ENCODE results near the gene BORCS6. TPM values are rescaled to one million over a fixed set of nuclear protein-coding genes. Genes with fewer than 3 reads are reported as not detected.
A peak's percentile ranks its signal among the peaks of the same experiment; 100 is the strongest.

The BORCS6 gene
- total and polyA plus RNA-seq, 9 of the 15 experiments (the other 6 are each of a cell fraction or from before 2014, with no cell fraction given), result 0.01 to 7.4 (median 2.3) TPM

- in situ Hi-C loops (cut with MboI) (no loop called here), intact Hi-C loops (cut with micrococcal nuclease) (loop anchor here (10.0 kb wide), 1 partner anchor 158 kb away; the partner anchor contains the start of gene RPL26)
- POLR2A ChIA-PET, result interaction anchor here (0.5 to 1.7 kb wide), 7 partner anchors 8 to 40 kb away, joined by 3 to 7 read pairs (median 4); partner anchors contain the start of genes CTC1 and PFAS
- no TSS peak for BruUV-seq (replicated peaks)
- no peak for TF ChIP-seq CBX2 (IDR thresholded peaks at IDR 0.05; ENCODE audit: insufficient read depth, low read length, poor library complexity, severe bottlenecking)
- TF ChIP-seq MITF (IDR thresholded peaks at IDR 0.05), result no peak
- no peak for TF ChIP-seq TBP (optimal IDR thresholded peaks at IDR 0.05; ENCODE audit: low read depth, low read length)
- no peak for TF ChIP-seq RBM39 (optimal IDR thresholded peaks at IDR 0.05; ENCODE audit: low read depth, low read length)
- 0 out of 2 replicates have a peak, but pooled peaks have one; percentile 6 for TF ChIP-seq HNRNPUL1 (IDR thresholded peaks at IDR 0.05; ENCODE audit: low read length)
- H2AFZ ChIP-seq (ENCODE audit: low read depth, low read length), result no peak overlapping the region
- H3K27ac ChIP-seq (ENCODE audit: extremely low read depth, low read depth, low read length), result peak overlapping the region; percentile 34; the same call in 1 of the 3 replicates
- H3K27me3 ChIP-seq (ENCODE audit: control insufficient read depth in 2 of 2, insufficient read depth in 2 of 2, low read length in 2 of 2), result no peaks in the 10 kb centered on the region
- no peaks in the 10 kb centered on the region for H3K9me1 ChIP-seq (ENCODE audit: control insufficient read depth, insufficient read depth, low read length)
- H3K4me2 ChIP-seq (ENCODE audit: insufficient read depth, low read length), result peak overlapping the region; percentile 78
- peaks cover 16 to 20% of the 10 kb centered on the region in 2 experiments; a peak in 4 of 5 replicates for H3K4me1 ChIP-seq (replicated peaks in 1 of 2; ENCODE audit: control insufficient read depth in 2 of 2, insufficient read depth in 2 of 2, low read length in 2 of 2)
- DNase-seq (ENCODE audit: extremely low read depth in 1 of 4, low spot score in 3 of 4), result no peak
- H3K79me2 ChIP-seq (ENCODE audit: control insufficient read depth, insufficient read depth, low read length), result no peaks in the 10 kb centered on the region
- no peak for ATAC-seq
- 58% methylated on average over 4 of the region's 4 CpGs for WGBS (ENCODE audit: insufficient coverage, low coverage, missing lambda C conversion rate)
- H3K4me3 ChIP-seq, result peak overlapping the region; percentile 47
- no peaks in the 10 kb centered on the region for H3K9me3 ChIP-seq (replicated peaks; ENCODE audit: control insufficient read depth, insufficient read depth, low read depth, low read length)
- peak overlapping the region; percentile 22 to 30; a peak in 2 of 4 replicates for H3K9ac ChIP-seq (ENCODE audit: insufficient read depth in 1 of 2, low read depth in 2 of 2, low read length in 2 of 2)
- peak; percentile 55 for FAIRE-seq
- peaks cover 4% of the 10 kb centered on the region; the same call in 1 of the 2 replicates for H4K20me1 ChIP-seq (replicated peaks; ENCODE audit: control insufficient read depth, insufficient read depth, low read length)
- peaks cover 53% of the 10 kb centered on the region; the same call in 2 of the 3 replicates for H3K36me3 ChIP-seq (ENCODE audit: control insufficient read depth, insufficient read depth, low read length)
- CTCF ChIA-PET (ENCODE audit: low intra/inter-chr PET ratio), result no interaction called here
Observed at GRCh38 chr17:8227238-8227581, 37.2 kb upstream of the BORCS6 start.
